HPDE6-E6E7 (cell line): ENCODE data around the gene PIP5KL1.

Experiments
- DNase-seq: peaks from one replicate; pipeline ENCODE4 v3.0.0; 2011; ENCODE audit warnings: missing footprints; ENCODE audit errors: extremely low spot score

Gene PIP5KL1

DNA sequence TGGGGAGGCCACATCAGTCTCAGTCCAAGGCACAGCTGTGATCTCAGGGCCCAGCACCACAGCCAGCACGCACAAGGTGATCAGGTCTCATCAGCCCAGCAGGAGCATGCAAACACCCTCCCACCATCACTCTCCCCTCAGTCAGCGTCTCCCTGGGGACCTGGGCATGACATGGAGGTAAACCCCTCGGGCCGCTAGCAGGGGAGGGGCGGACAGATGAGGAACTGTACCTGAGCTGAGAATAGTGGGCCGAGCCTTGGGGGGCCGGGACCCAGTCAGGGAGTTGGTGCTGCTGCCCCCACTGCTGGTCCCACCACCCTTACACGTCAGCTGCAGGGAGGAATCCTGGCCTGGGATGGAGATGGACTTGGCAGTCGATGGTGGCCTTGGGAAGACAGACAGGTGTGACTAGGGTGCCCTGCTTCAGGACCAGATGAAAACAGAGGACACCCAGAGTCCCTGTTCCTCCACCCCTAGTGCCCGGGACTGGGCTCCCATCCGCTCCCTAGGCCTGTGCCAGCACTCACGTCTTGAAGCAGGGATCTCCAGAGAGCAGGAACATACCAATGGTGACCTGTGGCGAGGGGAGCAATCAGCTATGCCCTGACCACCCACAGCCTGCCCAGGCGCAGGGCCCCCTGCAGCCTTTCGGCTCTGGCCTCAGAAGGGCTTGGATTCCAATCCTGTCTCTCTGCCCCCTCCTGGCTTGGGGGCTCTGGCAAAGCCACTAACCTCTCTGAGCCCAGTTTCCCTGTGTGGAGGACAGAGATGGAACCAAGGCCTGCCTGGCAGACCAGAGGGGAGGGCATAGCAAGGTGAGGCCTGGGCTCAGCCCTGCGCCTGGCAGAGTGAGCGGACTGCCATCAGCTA lies 17.5 kb upstream of the PIP5KL1 start:
- no peak for DNase-seq

DNA sequence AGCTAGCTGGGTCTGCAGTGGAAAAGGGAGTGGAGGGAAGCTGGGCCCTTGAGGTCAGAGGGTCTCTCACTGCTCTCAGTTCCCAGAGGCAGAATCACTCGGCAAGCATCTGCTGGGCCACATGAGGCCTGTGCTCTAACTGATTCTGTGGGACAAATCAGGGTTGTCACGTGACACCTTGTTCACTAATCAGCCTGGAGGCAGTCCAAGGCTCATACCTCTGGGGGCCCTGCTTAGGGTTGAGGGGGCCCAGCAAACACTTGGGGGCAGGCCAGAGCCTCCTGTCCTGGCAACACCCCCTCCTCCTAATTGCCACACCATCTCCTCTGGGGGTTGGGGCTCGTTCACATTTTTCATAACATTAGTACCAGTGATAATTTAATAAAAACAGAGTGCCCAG lies 16.2 kb upstream of the PIP5KL1 start:
- DNase-seq: no peak

DNA sequence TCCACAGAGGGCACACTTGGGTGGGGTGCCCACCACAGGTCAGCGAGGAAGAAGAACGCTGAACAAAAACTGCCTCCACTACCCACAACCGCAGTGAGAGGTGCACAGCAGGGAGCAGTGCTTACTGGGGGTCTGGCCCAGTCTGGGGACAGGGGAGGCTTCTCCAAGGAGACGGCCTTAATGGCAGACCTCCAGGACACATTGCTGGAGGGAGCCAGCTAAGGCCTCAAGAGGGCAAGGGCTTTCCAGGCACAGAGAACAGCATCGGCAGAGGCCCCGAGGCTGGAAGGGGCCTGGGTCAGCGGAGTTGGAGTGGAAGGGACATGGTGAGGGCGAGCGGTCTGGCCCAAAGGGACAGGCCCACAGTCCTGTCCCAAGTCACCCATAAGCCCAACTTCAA lies 15.4 kb upstream of the PIP5KL1 start:
- DNase-seq: no peak

DNA sequence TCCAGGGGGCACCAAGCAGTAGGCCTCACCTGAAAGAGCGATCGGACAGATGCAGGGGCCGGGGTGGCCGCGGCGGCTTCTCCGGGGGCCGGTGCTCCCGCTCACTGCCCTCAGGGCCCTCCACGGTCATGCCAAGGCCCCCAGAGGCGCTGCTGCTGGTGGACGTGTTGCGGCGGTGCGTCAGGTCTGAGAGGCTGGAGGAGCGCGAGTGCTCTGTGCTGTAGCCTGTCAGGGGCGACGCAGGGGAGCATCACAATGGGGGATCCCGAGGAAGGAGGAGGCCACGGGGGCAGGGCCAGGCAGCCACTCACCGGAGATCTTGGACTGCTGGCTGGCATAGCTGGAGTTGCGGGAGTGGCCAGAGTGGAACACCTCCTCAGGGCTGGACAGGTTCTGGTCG lies 14.8 kb upstream of the PIP5KL1 start:
- DNase-seq: no peak

DNA sequence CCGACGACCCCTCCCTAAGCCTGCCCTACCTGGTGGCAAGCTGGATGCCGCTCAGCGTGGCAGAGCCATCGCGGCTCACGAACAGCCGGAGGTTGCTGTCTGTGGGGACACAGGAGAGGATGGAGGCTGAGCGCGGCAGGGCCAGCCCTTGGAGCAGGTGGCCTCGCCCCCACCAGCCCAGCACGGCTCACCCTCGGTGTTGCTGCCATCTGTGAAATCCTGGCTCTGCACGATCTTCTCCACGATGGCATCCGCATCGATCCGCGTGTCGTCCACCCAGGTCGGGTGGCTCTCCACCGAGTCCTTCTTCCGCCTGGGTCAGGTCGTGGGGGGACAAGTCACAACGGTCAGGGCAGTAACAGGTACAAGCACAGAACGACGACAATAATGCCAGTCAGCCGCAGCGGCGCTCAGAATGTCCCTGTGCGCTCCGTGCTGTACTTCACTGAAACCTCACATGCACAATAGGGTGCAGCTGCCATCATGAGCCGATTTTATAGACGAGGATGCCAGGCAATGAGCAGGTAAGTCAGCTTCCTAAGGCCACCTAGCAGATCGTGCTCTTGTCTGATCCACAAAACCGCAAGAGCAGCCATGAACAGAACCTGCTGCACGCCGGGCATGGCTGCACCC lies 14.1 kb upstream of the PIP5KL1 start:
- no peak for DNase-seq

DNA sequence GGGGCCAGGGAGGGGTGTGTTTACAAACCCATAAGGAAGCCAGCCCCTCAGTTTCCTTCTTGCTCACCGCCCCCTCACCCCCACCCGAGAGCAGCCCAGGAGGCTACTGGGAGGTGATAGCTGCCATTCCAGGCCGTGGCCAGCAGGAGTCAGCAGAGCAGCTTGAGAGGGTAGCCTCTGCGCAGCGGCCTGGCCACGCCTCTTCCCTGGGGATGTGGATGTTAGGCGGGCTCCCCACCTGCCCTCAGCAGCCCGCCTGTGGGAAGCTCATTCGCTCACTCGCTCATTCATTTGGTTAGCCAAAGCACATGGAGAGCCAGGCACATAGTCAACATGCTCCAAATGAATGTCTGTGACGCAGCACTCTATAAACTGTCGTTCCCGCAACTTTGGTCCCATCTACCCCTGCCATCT lies 13.2 kb upstream of the PIP5KL1 start:
- DNase-seq: peak; percentile 84

DNA sequence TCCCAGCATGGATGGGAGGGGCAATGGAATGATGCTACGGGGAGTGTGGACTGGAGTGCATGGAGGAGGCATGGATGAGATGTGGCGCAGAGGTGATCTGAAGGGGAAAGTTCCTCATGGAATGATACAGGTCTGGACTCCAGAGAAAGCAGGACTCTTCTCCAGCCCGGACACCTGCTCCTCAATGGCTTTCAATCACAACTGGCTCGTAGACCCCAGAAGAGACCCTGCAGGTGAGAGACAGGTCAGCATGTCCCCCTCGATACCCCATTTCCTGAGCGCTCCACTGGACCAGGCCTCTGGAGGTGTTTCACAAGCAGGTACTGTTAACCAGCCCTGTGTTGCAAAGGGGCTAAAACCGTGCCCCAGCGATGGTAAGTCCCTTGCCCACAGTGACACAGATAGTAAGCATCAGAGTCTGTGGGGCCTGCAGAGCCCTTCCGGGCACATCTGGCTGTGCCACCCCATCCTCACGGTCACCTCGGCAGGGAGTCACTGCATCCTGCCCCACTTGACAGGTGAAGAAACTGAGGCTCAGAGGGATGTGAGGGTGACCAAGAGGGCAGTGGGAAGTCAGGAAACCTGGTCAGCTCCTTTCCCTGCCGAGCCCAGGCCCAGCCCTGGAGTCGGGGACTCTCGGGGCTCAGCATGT lies 12.6 kb upstream of the PIP5KL1 start:
- no peak for DNase-seq

DNA sequence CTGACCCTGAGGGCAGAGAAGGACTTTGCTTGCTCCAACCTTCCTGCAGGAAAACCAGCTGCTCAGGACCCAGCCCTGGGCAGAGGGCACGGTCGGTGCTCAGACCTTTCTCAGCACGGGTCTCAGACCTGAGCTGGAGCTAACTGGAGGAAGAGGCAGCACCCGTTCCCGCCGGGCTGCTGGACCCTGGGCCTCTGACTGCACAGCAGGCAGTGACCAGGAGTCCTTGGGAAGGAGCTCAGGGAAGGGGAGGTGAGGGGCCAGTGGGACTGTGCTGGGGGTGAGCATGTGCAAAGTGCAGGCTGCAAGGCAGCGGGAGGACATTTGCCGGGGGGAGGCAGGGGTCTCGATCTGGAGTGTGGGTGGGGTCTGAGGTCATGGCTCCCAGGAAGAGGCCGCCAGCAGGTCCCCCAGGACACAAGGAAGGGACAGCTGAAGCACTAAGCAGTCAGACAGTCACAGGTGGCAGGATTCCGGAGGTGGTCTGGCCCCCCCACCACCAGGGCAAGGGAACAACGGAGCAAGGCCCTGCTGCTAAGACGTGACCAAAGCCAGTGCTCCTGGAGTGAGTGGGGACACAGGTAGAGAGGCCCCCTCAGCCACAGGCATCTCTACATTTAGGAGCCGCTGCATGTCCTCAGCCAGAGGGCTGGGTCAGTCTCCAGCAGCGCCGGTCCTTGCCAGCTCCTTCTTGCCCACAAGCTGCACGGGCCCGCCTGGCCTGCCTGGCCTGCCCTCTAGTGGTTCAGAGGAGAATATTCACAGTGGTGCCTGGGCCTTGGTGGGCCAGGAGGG lies 11.8 kb upstream of the PIP5KL1 start:
- DNase-seq: no peak

DNA sequence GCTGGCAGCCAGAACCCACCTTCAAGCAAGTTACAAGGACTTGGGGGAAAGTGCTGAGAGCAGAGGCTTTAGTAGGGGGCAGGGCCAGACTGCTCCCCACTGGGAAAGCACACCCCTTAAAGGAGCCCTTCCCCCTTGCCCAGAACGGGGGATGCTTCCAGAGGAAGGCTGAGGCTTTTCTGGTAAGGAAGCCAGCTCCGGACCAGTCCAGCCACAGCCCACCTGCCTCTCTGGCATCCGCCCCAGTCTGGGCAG lies 11.3 kb upstream of the PIP5KL1 start:
- DNase-seq: no peak

DNA sequence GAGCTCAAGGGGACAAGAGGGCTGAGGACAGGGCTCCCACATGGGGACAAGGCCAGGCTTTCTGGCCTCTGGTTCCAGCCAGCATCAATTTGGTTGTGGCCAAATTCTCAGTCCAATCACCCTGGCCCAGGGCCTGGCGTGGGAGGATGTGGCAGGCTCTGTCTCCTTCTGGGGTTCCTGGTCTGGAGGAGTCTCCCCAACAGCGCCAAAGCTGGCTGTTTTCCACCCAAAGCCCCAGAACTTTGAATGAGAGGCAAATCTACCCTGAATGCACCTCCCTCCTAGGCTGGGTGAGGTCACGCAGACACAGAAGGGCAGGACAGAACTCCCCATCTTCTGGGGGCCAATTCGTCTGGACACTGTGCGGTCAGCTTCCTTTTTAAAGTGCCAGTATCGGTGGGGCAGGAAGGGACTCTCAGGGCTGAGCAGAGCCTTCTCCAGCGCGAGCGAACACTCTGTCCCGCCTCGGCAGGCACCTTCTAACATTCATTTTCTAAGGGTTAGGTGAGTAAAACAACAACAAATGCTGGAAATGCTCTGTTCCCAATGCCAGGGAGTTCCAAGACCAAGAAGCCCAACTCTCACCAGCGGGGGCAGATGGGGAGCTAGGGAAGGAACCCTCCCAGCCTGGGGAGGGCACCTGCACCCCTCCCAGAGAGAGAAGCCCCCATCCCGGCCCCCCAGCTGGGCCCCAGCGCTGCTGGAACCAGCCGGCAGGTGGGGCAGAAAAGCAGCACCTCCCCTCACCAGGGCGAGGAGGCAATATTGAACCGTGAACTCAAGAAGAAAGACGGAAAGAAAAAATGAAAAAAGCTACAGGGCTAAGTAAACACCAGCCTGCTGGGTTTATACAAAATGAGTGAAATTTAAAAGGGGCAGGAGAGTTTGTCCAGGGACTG lies 10.7 kb upstream of the PIP5KL1 start:
- DNase-seq: no peak

DNA sequence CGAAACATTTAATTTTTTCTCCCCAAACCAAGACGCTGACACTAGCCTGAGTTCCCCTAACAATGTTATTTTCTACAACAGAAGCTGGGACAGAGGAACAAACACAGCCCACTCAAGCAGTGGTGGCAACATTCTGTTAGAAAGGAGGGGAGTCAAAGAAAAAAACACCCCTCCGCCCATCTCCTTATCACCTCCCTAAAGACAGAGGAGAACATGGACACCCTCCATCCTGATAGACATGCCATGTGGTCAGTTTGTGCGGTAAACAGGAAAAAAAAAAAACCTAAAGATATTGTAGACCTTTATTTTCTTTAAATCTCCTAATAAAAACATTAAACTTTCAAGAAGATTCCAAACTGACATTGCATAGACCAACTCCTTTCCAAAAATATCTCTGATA lies 10.0 kb upstream of the PIP5KL1 start:
- DNase-seq: no peak

DNA sequence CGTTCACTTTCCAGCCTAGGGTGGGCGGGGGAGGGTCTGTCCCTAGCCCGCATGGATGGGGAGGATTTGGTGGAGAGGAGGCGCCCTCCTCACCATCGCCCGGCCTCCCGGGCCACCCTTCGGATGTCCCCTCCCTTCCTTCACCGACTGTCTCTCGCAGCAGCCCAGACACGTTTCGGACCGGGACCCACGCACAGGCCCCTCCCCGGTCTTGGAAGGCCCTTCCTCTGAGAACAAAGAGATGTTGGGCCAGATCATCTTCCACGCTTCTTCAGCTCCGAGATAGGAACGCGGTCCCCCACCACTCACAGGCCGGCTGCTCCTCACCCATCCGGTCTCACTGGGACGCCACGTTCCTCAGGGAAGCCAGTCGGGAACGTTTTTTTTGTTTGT lies 7.7 kb upstream of the PIP5KL1 start:
- no peak for DNase-seq

DNA sequence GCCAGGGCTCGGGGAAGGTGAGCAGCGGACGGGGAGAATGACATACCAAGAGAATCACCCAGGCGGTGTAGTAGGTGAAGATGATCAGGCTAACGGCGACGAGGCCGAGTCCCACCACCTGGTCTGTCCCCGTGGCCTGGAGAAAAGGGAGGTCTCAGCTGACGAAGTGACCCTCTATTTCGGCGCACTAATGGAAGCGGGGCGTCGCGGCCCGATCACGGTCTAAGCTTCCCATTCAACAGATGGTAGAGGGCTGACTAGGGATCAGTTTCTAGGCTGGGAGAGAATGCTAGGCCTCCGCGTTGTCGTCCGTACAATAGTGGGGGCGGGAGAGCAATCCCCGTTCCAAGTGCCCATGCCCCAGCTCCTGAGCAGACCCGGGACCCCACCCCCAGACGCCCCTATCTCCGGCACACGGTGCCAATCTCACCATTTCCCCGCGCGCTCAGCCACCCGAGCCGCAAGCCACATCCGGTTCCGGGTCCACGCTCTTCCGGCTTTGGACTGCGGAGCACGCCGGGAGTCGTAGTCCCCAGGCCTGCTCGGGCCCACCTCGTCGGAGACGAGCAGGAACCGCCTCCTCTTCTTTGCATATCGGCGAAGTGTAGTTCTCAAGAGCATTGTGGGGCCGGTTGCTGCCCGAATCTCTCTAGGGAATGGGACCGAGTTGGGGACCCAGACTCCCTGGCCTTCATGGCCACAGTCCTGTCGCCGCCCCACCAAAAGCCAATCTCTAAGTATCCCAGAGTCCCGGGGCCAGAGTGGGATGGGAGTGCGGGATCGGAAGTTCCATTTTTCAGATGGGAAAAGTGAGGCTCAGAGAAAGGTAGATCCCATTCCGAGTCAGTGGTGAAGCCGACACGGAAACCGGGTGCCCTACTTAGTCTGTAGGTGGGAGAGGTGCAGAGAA lies 7.1 kb upstream of the PIP5KL1 start, which contains the start of gene DPM2:
Gene DPM2 (minus strand): TSS at position 467 of the 910 bp plus-strand sequence. CDS start 34 bp downstream, at position 433.
- peak; percentile 83 for DNase-seq

DNA sequence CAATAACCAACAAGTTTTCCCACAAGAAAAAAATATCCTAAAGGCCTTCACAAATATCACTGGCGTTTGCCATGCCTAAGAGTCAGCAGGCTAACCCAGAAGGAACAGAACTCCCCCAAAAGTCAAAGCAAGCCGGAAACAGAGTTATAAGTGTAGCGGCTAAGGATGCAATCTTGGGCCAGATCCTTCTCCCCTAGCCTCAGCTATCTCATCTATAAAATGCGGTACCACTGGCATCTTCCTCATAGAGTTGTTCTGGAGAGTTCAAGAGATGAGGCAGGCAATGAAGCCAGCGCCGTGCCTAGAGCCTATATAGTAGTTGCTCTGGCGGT lies 6.4 kb upstream of the PIP5KL1 start:
- no peak for DNase-seq

DNA sequence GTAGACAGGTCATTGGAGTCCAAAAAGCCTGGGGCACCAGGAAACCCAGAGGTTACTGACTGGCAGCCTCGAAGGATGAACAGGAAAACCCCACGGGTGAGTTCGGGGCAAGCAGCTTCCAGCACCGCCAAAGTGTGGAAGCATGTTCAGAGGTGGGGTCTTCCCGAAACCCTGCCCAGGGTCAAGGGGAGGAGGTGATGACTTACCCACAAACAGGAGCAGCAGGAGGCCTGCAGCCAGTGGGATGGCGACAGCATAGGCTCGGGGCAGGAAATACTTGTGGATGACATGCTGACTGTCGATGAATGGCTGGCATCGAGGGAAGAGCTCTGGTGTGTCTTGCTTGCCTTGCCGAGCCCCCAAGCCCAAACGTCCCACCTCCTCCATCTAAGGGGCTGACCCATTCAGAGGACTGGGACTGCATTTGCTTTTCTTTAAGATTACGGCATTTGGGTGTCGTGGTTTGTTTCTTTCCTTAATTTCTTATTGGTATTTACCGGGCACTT lies 5.8 kb upstream of the PIP5KL1 start:
- DNase-seq: no peak

DNA sequence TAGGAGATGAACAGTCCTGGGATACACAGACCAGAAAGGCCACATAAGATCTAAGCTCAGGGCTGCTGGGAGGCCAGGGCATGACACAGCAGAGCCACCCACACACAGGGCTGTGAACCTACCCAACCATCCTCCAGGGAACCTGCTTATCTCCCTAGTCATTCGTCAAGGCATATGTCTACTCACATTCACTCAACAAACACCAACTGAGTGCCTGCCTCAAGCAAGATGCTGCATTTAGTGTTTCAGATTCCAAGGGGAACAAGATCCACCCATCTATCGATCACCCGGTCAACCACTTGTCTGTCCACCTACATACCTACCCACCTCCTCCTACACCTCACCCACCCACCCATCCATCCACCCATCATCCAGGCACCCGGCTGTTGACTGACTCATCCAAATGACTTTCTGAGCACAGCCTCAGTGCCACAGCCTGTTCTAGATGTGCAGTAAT lies 5.2 kb upstream of the PIP5KL1 start:
- DNase-seq: no peak

DNA sequence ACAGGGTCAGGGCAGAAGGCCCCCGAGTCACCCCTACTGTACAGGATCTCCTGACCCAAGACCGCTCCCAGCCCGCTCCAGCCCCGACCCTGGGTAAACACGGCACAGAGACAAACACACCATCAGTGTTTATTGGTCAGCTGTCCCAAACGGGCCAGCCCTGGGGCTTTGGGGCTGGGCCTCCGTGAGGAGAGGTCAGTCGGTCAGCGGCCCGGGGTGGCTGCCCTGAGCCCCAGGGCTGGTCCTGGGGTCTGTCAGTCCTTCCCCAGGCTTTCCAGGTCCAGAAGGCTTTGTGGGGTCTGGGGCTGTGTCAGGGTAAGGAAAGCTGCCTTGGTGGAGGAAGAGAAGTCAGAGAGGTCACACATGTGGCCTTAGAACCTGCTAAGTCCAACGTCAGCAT lies 4.4 kb upstream of the PIP5KL1 start:
- no peak for DNase-seq

DNA sequence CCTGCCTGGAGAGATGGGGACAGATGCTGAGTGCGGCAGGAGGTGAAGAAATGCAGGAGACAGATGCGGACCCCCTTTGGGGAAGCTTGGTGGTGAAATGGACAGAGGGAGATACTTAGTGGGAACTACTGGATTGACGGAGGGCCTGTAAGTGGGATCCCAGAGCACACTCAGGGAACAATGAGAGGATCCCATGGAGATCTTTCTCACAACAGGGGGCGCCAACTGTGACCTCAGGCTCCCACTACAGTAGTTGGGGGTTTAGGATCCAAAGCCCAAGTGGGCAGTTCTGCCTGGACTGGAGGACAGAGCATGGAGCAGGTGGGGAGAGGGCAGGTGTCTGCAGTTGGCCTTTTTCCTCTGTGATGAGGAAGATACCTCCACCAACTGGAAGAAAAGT lies 3.7 kb upstream of the PIP5KL1 start:
- DNase-seq: no peak

DNA sequence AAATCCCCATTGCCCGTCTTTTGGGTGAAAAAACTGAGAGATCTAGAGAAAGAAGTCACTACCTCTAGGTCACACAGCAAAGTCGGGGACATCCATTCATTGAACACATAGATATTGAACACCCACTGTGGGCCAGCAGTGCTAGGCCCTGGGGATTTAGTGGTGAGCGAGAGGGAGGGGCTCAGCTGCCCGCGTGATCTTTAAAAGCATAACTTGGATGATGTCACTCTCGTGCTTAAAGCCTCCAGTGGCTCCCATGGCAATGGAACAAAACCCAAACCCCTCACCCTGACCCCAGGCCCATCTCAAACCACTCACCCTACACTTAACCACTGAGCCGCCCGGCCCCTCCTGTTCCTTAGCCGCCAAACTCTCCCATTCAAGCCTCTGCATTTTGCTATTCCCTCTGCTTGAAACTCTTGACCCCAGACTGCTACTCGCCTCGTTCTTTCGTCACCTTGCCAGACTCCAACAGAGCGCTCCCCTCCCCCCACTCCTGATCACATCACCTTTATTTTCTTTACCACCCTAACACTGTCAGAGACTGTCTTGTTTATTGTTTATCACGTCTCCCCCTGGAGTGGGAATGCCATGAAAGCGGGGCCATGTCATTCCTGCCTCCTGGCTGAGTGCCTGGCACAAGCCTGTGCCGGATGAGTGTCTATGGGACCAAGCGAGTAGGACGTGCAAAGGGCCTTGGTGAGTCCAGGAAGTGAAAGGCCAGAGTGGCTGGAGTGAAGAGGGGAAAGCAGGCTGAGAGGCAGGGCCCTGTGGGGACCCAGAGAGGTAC lies 710 bp upstream of the PIP5KL1 start:
- DNase-seq: no peak
